ENCODE data around the gene URAD.

DNA sequence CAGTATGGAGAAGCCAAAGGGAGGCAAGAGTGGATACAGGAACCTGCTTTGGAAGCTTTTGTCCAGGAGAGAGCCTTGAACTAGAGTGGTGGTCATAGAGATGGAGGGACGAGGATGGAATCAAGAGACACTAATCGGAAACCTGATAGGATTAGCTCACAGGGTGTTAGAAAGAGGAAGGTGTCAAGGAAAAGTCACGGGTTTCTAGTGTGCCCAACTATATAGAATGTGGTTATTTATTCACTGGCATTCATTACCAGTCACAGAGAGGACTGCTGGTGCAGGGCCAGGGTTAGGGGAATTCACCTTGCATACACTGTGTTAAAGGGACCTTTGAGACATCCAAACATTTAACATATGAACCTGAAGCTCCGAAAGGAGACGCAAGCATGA lies 43.4 kb upstream of the URAD start:
- no peak for TF ChIP-seq CTCF (IDR thresholded peaks at IDR 0.05)
- TF ChIP-seq POLR2AphosphoS5 (IDR thresholded peaks at IDR 0.05) = no peak
- TF ChIP-seq EP300 (IDR thresholded peaks at IDR 0.05) = no peak
- no peak for TF ChIP-seq POLR2A (IDR thresholded peaks at IDR 0.05)
